Measurements from ENCODE around the gene KHK.
"Not testable (repeated sequence)": the region's sequence is repeated elsewhere in the genome, so short reads cannot be mapped to it uniquely, and the experiment has no call there.

The KHK gene

GRCh38 chr2:27097341-27097740 lies 10.8 kb downstream of the KHK start:
- no peak for DNase-seq

GRCh38 chr2:27099334-27099955 lies 12.9 kb downstream of the KHK start:
- DNase-seq, result no peak

- DNase-seq, result no peak
These were observed 13.5 kb downstream of the KHK start for GRCh38 chr2:27100036-27100435.

GRCh38 chr2:27102329-27102728 lies 15.8 kb downstream of the KHK start:
- DNase-seq, result no peak

GRCh38 chr2:27105981-27106380 lies 19.4 kb downstream of the KHK start:
- no peak for DNase-seq

GRCh38 chr2:27108221-27108620 lies 21.6 kb downstream of the KHK start:
- DNase-seq, result no peak

- DNase-seq, result no peak
These were observed 22.5 kb downstream of the KHK start for GRCh38 chr2:27109083-27109482.

- not testable (repeated sequence) for DNase-seq
These were observed 24.2 kb downstream of the KHK start for GRCh38 chr2:27110603-27111352.

- not testable (repeated sequence) for DNase-seq
These were observed 25.0 kb downstream of the KHK start for GRCh38 chr2:27111392-27112078.

- no peak for DNase-seq
These were observed 28.9 kb downstream of the KHK start for GRCh38 chr2:27115519-27115918.

GRCh38 chr2:27117995-27118524 lies 31.5 kb downstream of the KHK start:
- DNase-seq, result no peak

- DNase-seq, result no peak
These were observed 32.2 kb downstream of the KHK start, which contains the start of gene CGREF1 for GRCh38 chr2:27118525-27119329. Gene CGREF1 (minus strand): TSS chr2:27119128. CDS start chr2:27104366, 14,762 bp downstream.

GRCh38 chr2:27119330-27119670 lies 32.7 kb downstream of the KHK start:
- DNase-seq, result not testable (repeated sequence)

- DNase-seq, result no peak
These were observed 35.3 kb downstream of the KHK start for GRCh38 chr2:27121906-27122305.

- no peak for DNase-seq
These were observed 36.2 kb downstream of the KHK start for GRCh38 chr2:27122791-27123190.

GRCh38 chr2:27123302-27124150 lies 37.0 kb downstream of the KHK start, which contains the start of gene ABHD1:
Gene ABHD1 (plus strand): TSS chr2:27123815. CDS start chr2:27123949, 134 bp downstream.
- peak; percentile 59 for DNase-seq

GRCh38 chr2:27125104-27125503 lies 38.5 kb downstream of the KHK start:
- DNase-seq, result no peak

- DNase-seq, result no peak
These were observed 39.7 kb downstream of the KHK start for GRCh38 chr2:27126252-27126710.

GRCh38 chr2:27127883-27128667 lies 41.5 kb downstream of the KHK start:
- DNase-seq, result no peak

- DNase-seq, result no peak
These were observed 42.3 kb downstream of the KHK start for GRCh38 chr2:27128668-27129571.

All from right hindlimb (tissue), 1 donor.